NT2/D1 (cell line): ENCODE data around the gene ITIH4.

Experiments used
- DNase-seq: peaks from one replicate; pipeline ENCODE4 v3.0.0-alpha.2; 2011; ENCODE audit warnings: low read depth, low spot score
- H3K27me3 ChIP-seq: 2 replicates; pipeline ENCODE4 v1.6.0; 2011; ENCODE audit warnings: mild to moderate bottlenecking; ENCODE audit not compliant: insufficient read length, insufficient read depth
- H3K36me3 ChIP-seq: 2 replicates; pipeline ENCODE4 v1.6.1; 2011; ENCODE audit warnings: mild to moderate bottlenecking, low read length, mixed read lengths; ENCODE audit not compliant: insufficient read depth, insufficient read length
- H3K4me1 ChIP-seq: 2 replicates; pipeline ENCODE4 v1.5.1; 2011; ENCODE audit not compliant: insufficient read depth, insufficient read length
- H3K4me3 ChIP-seq: 2 replicates; pipeline ENCODE4 v1.5.1; 2011; ENCODE audit warnings: low read depth; ENCODE audit not compliant: insufficient read length
- H3K9ac ChIP-seq: 2 replicates; pipeline ENCODE4 v1.6.0; 2011; ENCODE audit warnings: low read depth; ENCODE audit not compliant: insufficient read length
- H3K9me3 ChIP-seq: 2 replicates; pipeline ENCODE4 v1.5.1; 2011; ENCODE audit warnings: mild to moderate bottlenecking, low read length; ENCODE audit not compliant: insufficient read depth
- SUZ12 ChIP-seq: IDR thresholded peaks from 2 replicates; pipeline ENCODE4 v1.6.1; 2011; ENCODE audit not compliant: insufficient read length, insufficient read depth; ENCODE audit errors: extremely low read depth
- YY1 ChIP-seq: IDR thresholded peaks from 2 replicates; pipeline ENCODE4 v1.6.1; 2011; ENCODE audit not compliant: insufficient read length, insufficient read depth
- ZNF274 ChIP-seq: IDR thresholded peaks from 2 replicates; pipeline ENCODE4 v1.6.1; 2011; ENCODE audit warnings: mild to moderate bottlenecking, low read depth, low read length

The ITIH4 gene

GRCh38 chr3:52820736-52821135, 9.7 kb downstream of the ITIH4 start:
- H3K9ac ChIP-seq, result no peak overlapping the region
- H3K27me3 ChIP-seq, result no peaks in the 10 kb centered on the region
- no peak for TF ChIP-seq YY1
- no peak for TF ChIP-seq ZNF274
- no peak for TF ChIP-seq SUZ12
- H3K36me3 ChIP-seq, result peaks cover 4% of the 10 kb centered on the region
- H3K9me3 ChIP-seq, result no peaks in the 10 kb centered on the region
- H3K4me3 ChIP-seq, result no peak overlapping the region
- peaks cover 35% of the 10 kb centered on the region for H3K4me1 ChIP-seq
- peak; percentile 36 for DNase-seq

DNA sequence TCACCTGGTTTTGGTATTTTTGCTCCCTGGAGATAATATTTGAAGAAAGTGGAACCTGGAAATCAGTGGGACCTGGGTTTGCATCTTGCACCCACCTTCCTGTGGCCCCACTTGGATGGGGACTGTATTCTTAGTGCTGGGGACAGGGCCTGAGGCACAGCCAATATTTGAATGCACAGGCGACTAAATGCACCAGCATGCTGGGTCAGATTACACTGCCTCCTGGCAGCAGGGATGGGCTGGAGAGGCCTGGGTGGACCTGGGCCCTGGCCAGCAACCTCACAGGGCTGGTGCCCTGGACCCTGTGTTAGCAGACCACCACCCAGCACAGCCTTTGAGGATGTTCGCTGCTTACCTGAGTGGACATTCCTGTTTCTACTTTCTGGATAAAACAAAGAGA, 10.5 kb downstream of the ITIH4 start:
- Histone ChIP-seq H3K27me3 (no peaks in the 10 kb centered on the region), H3K9me3 (no peaks in the 10 kb centered on the region), H3K9ac (no peak overlapping the region), H3K4me3 (no peak overlapping the region), H3K36me3 (peaks cover 4% of the 10 kb centered on the region), H3K4me1 (peaks cover 35% of the 10 kb centered on the region)
- DNase-seq, result no peak
- TF ChIP-seq ZNF274 (no peak), YY1 (no peak), SUZ12 (no peak)

GRCh38 chr3:52817860-52818259, 12.6 kb downstream of the ITIH4 start:
- Histone ChIP-seq H3K4me3 (no peak overlapping the region), H3K9ac (no peak overlapping the region), H3K36me3 (no peaks in the 10 kb centered on the region), H3K4me1 (peaks cover 30% of the 10 kb centered on the region), H3K27me3 (no peaks in the 10 kb centered on the region), H3K9me3 (no peaks in the 10 kb centered on the region)
- DNase-seq, result no peak
- no peak for TF ChIP-seq SUZ12
- no peak for TF ChIP-seq ZNF274
- no peak for TF ChIP-seq YY1

DNA sequence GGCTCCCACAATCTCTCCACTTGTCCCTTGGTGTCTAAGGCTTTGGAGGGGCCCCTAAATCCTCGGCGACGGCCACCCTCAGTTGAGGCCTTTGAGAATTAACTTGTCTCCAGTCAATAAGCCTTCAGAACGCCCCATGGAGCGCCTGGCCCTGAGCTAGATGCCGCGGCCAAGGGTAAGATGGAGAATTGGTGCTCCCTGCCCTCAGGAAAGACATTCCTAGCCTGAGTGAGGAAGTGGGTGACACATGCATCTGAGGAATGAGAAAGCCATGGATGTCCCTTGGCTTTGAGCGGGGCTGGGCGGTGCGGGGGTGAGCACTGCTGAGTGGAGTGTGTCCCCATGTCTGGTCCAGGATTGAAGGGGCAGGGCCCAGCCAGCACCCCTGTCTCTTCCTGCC, 13.3 kb downstream of the ITIH4 start:
- H3K4me1 ChIP-seq, result peaks cover 30% of the 10 kb centered on the region
- no peaks in the 10 kb centered on the region for H3K27me3 ChIP-seq
- TF ChIP-seq SUZ12 (no peak), YY1 (no peak), ZNF274 (no peak)
- H3K36me3 ChIP-seq, result no peaks in the 10 kb centered on the region
- no peak overlapping the region for H3K9ac ChIP-seq
- no peak for DNase-seq
- no peaks in the 10 kb centered on the region for H3K9me3 ChIP-seq
- no peak overlapping the region for H3K4me3 ChIP-seq

- TF ChIP-seq ZNF274, result no peak
- no peak for TF ChIP-seq YY1
- no peak for TF ChIP-seq SUZ12
- H3K27me3 ChIP-seq, result no peaks in the 10 kb centered on the region
- DNase-seq, result no peak
- H3K4me1 ChIP-seq, result peaks cover 30% of the 10 kb centered on the region
- no peaks in the 10 kb centered on the region for H3K9me3 ChIP-seq
- no peak overlapping the region for H3K4me3 ChIP-seq
- H3K36me3 ChIP-seq, result no peaks in the 10 kb centered on the region
- H3K9ac ChIP-seq, result no peak overlapping the region
Measured at GRCh38 chr3:52816654-52817053, 13.8 kb downstream of the ITIH4 start.

GRCh38 chr3:52816199-52816598, 14.3 kb downstream of the ITIH4 start:
- Histone ChIP-seq H3K9ac (no peak overlapping the region), H3K27me3 (no peaks in the 10 kb centered on the region), H3K9me3 (no peaks in the 10 kb centered on the region), H3K4me3 (no peak overlapping the region), H3K4me1 (peaks cover 30% of the 10 kb centered on the region), H3K36me3 (no peaks in the 10 kb centered on the region)
- TF ChIP-seq YY1 (no peak), SUZ12 (no peak), ZNF274 (no peak)
- DNase-seq, result no peak

DNA sequence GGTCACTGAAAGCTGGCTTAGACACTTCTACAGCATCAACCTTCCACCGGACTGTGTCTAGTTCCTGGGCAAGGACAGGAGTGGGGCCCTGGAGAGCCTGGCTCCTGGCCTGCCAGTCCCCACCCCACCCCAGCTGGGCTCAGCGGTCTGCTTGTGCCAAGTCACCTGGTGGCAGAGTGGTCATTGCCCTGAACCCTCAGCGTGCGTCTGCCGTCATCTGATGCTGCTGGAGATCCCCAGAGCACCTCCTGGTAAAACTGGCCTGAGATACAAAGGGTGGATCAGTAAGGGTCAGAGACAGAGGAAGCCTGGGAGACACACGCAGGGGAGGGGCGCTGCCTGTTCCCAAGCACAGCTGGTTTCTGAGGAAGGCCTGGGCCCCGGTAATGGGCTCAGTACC, 16.7 kb downstream of the ITIH4 start:
- H3K36me3 ChIP-seq, result no peaks in the 10 kb centered on the region
- no peak for DNase-seq
- no peak overlapping the region for H3K9ac ChIP-seq
- no peaks in the 10 kb centered on the region for H3K27me3 ChIP-seq
- peaks cover 14% of the 10 kb centered on the region for H3K4me1 ChIP-seq
- no peaks in the 10 kb centered on the region for H3K9me3 ChIP-seq
- TF ChIP-seq ZNF274, result no peak
- TF ChIP-seq SUZ12, result no peak
- TF ChIP-seq YY1, result no peak
- no peak overlapping the region for H3K4me3 ChIP-seq
